HG03135 (cell line): Measurements from ENCODE around the gene LPIN1.
"Not testable (repeated sequence)": the region's sequence is repeated elsewhere in the genome, so short reads cannot be mapped to it uniquely, and the experiment has no call there.

ENCODE experiments used
- ATAC-seq: cut with Tn5 transposase; IDR thresholded peaks from one replicate; pipeline ENCODE4 v1.9.1; 2021; ENCODE audit warnings: mild to moderate bottlenecking, moderate library complexity; ENCODE audit not compliant: unreplicated experiment

Gene LPIN1

DNA sequence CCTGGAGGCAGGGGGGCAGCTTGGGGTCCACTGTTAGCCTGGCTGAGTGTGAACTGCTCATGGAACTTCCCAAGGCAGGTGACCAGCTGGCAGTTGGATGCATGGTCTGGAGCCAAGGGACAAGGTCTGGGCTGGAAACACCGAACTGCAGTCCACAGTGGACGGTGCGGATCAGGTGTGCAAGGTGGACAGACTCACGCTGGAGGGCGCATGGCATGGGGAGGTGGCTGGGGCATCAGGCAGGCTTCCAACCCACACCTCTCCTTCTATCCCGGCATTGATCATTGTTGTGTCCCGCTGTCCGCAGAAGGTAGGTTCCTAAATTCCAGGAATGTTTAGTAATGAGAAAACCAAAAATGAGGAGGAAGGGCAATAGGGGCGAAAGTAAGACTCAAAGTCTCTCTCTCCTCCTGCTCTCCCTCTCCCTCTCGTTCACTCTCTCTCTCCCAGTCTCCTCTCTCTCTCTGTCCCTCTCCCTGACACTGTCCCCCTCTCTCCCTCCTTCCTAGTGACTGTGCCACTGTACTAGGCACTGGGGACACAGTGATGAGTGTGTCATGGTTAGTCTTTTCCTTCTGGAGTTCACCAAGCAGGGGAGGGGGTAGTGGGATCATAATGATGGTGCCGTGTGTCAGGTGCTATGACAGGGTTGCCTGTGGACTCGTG, 30.3 kb upstream of the LPIN1 start:
- ATAC-seq: no peak

DNA sequence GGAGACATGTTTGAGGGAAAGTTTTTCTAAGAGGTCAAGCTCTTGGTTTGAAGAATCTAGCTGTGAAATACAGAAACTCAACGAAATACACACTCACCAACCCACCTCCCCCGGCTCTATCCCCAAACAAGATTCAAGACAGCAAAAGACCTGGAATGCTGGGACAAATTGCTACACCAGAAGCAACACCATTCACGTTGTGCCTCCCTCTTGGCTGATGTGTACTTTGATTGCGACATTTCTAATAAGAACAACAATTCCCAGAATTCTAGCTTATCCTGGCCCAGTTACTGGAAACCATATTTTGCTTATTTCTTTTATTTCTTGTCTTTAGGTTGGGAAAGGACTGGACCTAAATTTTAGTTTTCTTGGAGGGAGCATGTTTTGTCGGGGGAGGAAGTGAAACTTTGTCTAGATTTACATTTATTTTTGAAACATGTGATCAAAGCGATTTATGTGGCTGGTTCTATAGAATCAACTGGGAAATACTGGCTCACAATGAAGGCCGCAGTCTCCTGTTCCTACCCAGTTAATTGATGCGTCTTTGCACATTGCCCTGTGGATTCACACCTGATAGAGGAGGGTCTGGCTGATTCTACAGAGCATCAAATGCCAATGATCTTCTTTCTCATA, 29.6 kb upstream of the LPIN1 start:
- no peak for ATAC-seq

GRCh38 chr2:11717623-11718022, 28.8 kb upstream of the LPIN1 start:
- no peak for ATAC-seq

GRCh38 chr2:11718606-11719005, 27.8 kb upstream of the LPIN1 start:
- no peak for ATAC-seq

GRCh38 chr2:11719230-11719977, 27.0 kb upstream of the LPIN1 start:
- ATAC-seq: no peak

- ATAC-seq: no peak
Observed at GRCh38 chr2:11720752-11721151, 25.7 kb upstream of the LPIN1 start.

DNA sequence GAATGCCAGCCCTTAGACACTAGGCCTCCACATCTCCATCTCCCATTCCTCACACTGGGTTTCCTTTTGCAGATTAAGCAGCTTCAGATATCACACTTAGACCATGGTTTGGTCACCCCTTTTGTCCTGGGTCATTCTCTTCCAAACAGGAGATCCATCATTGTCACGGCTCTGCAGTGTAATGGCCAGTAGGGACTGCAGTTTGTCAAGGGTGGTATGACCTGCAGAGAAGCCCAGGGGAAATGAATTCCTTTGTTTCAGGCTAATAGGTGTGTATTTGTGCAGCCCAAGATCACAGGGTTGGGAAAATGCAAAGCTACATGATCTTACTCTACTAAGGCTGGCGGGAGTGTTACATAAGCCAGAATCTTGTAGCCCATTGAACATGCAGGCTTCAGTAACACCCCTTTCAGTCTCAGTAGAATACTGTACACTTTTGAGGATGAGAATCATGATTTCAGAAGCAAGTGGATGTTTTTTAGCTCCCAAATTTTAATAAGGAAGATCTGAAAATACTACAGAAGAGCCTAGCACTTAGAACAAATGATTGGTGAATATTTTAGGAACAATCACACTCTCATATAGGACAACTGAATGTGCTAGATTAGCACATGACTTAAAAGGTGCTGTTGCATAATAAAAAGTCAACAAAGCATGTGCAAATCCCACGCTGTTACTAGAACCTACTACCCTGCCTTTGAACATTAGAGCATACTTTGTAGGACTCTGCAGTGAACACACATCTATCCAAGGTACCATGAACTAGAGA, 24.0 kb upstream of the LPIN1 start:
- ATAC-seq: no peak

GRCh38 chr2:11723061-11723371, 23.4 kb upstream of the LPIN1 start:
- no peak for ATAC-seq

DNA sequence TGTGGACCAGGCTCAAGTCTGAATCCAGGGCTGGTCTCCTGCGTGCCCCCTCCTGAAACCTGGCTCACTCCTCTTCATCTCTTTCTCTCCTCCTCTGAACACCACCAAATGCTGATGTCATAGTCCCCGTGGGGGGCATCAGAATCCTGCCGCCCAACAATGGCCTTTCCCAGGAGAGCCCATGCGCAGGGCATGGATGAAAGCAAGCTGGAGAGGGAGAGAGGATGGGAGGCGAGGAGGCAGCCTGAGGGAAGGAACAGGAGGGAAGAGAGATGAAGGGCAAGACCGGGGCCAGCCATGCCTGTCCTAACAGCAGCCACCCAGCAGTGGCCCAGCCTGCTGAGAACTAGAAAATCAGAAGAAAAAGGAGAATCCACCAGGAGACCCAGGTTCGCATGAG, 22.3 kb upstream of the LPIN1 start:
- ATAC-seq: no peak

GRCh38 chr2:11726384-11726783, 20.0 kb upstream of the LPIN1 start:
- no peak for ATAC-seq

DNA sequence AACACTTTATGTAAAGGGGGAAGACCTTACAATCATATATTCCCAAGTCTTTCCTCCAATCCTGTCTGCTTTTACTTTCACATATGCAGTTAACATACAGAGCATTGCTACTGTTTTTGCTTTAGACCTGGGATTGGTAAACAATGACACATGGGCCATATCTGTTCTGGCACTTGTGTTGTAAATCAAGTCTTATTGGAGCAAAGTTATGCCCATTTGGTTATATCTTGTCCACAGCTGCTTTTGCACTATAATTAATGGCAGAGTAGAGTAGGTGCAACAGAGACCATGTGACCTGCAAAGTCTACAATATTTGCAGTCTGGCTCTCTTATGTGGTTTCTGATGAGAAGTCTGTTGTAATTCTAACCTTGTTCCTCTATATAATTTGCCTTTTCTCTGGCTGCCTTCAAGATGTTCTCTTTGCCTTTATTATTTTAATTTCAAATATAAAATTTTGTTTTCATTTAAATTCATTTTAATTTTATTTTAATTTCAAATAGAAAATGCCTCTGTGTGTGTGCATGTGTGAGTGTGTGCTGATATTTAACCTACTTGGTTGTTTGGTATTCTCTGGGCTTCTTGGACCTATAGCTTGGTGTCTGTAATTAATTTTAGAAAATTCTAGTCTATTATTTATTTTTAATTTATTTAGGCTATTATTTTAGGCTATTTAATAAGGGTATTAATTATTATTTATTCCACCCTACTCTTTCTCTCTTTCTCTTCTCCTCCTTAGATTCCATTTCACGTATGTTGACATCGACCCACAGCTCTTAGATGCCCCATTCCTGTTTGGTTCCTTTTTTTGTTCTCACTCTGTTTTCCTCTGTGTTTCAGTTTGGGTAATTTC, 16.8 kb upstream of the LPIN1 start:
- no peak for ATAC-seq

- not testable (repeated sequence) for ATAC-seq
Observed at GRCh38 chr2:11731214-11731984, 15.0 kb upstream of the LPIN1 start.

- no peak for ATAC-seq
Observed at GRCh38 chr2:11732587-11732986, 13.8 kb upstream of the LPIN1 start.

DNA sequence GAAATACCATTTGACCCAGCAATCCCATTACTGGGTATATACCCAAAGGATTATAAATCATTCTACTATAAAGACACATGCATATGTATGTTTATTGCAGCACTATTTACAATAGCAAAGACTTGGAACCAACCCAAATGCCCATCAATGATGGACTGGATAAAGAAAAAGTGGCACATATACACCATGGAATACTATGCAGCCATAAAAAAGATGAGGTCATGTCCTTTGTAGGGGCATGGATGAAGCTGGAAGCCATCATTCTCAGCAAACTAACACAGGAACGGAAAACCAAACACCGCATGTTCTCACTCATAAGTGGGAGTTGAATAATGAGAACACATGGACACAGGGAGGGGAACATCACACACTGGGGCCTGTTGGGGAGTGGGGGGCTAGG, 8.6 kb upstream of the LPIN1 start:
- not testable (repeated sequence) for ATAC-seq

- ATAC-seq: no peak
Observed at GRCh38 chr2:11738589-11739436, 7.6 kb upstream of the LPIN1 start.

DNA sequence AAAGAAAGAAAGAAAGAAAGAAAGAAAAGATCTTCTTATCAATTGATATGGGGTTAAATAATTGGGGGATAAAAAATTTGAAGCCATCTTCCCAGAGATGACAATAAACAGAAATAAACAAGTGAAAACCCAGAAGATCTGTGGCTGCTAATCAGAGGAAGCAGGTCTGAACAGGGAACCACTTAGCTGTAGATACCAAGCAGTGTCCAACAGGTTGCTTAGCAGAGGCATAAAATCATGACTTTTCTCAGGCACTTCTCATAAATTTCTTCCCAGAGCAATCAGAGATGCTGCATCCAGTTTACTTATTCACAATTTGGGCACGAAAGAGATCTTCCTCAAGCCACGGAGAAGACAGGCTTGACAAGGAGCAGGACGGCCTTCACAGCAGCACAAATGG, 5.7 kb upstream of the LPIN1 start:
- no peak for ATAC-seq

GRCh38 chr2:11742317-11742701, 4.1 kb upstream of the LPIN1 start:
- ATAC-seq: no peak

DNA sequence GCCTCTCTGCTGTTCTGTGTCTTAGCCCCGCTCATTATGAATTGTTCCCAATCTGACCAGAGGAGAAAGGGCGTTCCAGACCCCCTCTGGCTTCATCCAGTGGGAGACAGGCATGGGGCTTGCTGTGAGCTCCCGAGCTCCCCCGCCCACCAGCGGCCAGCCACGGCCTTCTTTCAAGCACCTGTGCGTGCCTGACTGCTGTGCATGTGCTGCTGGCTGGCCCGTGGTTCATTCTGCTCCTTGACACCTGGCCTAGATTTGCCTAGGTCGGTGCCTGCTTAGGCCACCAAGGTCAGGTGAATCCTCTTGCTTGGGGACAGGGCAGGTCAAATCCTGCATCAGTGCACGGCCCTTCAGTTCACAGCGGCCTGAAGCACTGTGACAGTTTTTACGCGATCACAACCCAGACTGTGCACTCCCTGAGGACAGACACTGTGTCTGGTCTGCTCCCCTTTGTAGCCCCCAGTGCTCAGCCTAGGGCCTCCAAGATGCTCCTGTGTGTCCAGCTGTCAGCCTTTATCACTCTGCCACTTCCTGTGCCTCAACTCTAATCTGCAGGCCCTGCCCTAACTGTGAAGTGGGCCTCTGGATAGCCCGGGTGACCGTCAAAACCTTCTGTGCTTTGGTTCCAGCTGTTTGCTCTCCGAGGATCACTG, 3.6 kb upstream of the LPIN1 start:
- ATAC-seq: no peak

GRCh38 chr2:11743366-11743765, 3.1 kb upstream of the LPIN1 start:
- no peak for ATAC-seq
